ENCODE results near the gene ZDHHC15.

- no peak for TF ChIP-seq EZH2 (IDR thresholded peaks at IDR 0.05; ENCODE audit: borderline replicate concordance, insufficient read depth, low read length, poor library complexity, severe bottlenecking)
- no peak for TF ChIP-seq RAD21 (conservative IDR thresholded peaks at IDR 0.05)
- TF ChIP-seq CTCF (IDR thresholded peaks at IDR 0.05; ENCODE audit: poor library complexity, severe bottlenecking), result no peak
- no peak for TF ChIP-seq SMC3 (conservative IDR thresholded peaks at IDR 0.05; ENCODE audit: poor library complexity)
- no peak for TF ChIP-seq POLR2AphosphoS5 (IDR thresholded peaks at IDR 0.05)
Measured at GRCh38 chrX:75327607-75328006, 195.2 kb downstream of the ZDHHC15 start.

Measured in neural cell (in vitro differentiated cells).